Measurements from ENCODE around the gene MYL6. TPM values are rescaled to one million over a fixed set of nuclear protein-coding genes. Genes with fewer than 3 reads are reported as not detected.

Gene MYL6
- total and polyA plus RNA-seq, 9 of the 15 experiments (the other 6 are each of a cell fraction or from before 2014, with no cell fraction given), result 557 to 1,664 (median 958) TPM

DNA sequence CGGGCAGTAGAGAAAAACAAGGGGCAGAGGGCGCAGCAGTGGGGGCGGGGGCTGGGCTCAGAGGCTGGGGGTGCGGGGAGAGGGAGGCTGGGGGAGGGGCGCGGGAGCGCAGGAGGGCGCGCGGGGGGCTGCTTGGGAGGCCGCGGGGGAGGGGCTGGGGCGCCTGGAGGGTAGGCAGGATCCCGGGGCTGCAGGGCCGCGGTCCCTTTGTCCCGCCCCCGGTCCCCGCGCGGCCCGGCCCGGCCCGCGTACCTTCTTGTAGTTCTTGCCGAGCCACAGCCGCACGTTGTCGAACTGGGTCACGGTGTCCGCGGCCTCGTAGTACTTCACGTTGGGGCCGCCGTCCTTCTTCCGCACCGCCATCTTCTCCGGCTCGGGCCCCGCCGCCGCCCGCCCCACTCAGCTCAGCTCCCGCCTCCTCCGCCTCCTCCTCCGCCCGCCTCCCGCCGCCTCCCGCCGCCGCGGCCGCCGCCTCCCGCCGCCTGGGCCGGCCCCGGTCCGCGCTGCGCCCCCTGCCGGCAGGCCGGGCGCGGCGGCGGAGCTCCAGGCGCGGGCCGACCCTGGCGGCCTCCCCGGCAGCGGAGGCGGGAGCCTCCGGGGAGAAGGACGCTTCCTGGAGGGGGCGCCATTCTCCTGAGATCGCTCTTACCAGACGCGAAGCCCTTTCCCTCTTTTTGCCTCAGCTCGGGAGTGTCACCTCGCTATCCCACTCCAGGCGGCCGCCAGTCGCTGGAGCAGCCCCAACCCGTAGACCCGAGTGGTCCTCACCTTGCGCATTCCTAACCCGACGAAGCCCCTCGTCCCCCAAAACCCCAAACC lies 31.1 kb downstream of the MYL6 start, which contains the start of gene SMARCC2 (continued):
- TF ChIP-seq, protein P1, sequence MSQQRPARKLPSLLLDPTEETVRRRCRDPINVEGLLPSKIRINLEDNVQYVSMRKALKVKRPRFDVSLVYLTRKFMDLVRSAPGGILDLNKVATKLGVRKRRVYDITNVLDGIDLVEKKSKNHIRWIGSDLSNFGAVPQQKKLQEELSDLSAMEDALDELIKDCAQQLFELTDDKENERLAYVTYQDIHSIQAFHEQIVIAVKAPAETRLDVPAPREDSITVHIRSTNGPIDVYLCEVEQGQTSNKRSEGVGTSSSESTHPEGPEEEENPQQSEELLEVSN (IDR thresholded peaks at IDR 0.05; ENCODE audit: borderline replicate concordance in 1 of 2, extremely low read depth in 1 of 2, insufficient read depth in 1 of 2, insufficient read length in 1 of 2, low read depth in 1 of 2, low read length in 1 of 2, poor library complexity in 1 of 2, severe bottlenecking in 1 of 2), result peak; percentile 63 to 87
- TF ChIP-seq ETV5 (CRISPR knock-in tag; IDR thresholded peaks at IDR 0.05; ENCODE audit: low read depth), result no peak
- TF ChIP-seq ZNF133 (CRISPR knock-in tag; IDR thresholded peaks at IDR 0.05), result no peak
- TF ChIP-seq NCOA4 (IDR thresholded peaks at IDR 0.05; ENCODE audit: partially characterized antibody), result no peak
- TF ChIP-seq SMARCE1 (IDR thresholded peaks at IDR 0.05), result no peak
- no peak for TF ChIP-seq ZNF3 (CRISPR knock-in tag; IDR thresholded peaks at IDR 0.05)
- no peak for TF ChIP-seq EWSR1 (IDR thresholded peaks at IDR 0.05; ENCODE audit: borderline replicate concordance, low read depth, partially characterized antibody)
- TF ChIP-seq ZBED1 (IDR thresholded peaks at IDR 0.05), result no peak
- no peak for TF ChIP-seq HDGF (IDR thresholded peaks at IDR 0.05)
- TF ChIP-seq, protein P2, sequence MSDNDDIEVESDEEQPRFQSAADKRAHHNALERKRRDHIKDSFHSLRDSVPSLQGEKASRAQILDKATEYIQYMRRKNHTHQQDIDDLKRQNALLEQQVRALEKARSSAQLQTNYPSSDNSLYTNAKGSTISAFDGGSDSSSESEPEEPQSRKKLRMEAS (CRISPR knock-in tag; IDR thresholded peaks at IDR 0.05), result no peak
- TF ChIP-seq DACH1 (IDR thresholded peaks at IDR 0.05; ENCODE audit: partially characterized antibody), result no peak
- TF ChIP-seq ZNF668 (CRISPR knock-in tag; IDR thresholded peaks at IDR 0.05), result no peak
- TF ChIP-seq NFXL1 (CRISPR knock-in tag; IDR thresholded peaks at IDR 0.05), result no peak
- TF ChIP-seq RBM14 (IDR thresholded peaks at IDR 0.05; ENCODE audit: borderline replicate concordance, insufficient read depth, low read depth, low read length), result no peak
- TF ChIP-seq, protein P3, sequence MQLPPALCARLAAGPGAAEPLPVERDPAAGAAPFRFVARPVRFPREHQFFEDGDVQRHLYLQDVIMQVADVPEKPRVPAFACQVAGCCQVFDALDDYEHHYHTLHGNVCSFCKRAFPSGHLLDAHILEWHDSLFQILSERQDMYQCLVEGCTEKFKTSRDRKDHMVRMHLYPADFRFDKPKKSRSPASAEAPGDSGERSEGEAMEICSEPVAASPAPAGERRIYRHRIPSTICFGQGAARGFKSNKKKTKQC (CRISPR knock-in tag; IDR thresholded peaks at IDR 0.05), result no peak
- TF ChIP-seq, protein P4, sequence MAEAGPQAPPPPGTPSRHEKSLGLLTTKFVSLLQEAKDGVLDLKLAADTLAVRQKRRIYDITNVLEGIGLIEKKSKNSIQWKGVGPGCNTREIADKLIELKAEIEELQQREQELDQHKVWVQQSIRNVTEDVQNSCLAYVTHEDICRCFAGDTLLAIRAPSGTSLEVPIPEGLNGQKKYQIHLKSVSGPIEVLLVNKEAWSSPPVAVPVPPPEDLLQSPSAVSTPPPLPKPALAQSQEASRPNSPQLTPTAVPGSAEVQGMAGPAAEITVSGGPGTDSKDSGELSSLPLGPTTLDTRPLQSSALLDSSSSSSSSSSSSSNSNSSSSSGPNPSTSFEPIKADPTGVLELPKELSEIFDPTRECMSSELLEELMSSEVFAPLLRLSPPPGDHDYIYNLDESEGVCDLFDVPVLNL (CRISPR knock-in tag; IDR thresholded peaks at IDR 0.05; ENCODE audit: low read depth), result no peak
- no peak for TF ChIP-seq CBX1 (IDR thresholded peaks at IDR 0.05; ENCODE audit: low read depth)
- TF ChIP-seq, protein P5, sequence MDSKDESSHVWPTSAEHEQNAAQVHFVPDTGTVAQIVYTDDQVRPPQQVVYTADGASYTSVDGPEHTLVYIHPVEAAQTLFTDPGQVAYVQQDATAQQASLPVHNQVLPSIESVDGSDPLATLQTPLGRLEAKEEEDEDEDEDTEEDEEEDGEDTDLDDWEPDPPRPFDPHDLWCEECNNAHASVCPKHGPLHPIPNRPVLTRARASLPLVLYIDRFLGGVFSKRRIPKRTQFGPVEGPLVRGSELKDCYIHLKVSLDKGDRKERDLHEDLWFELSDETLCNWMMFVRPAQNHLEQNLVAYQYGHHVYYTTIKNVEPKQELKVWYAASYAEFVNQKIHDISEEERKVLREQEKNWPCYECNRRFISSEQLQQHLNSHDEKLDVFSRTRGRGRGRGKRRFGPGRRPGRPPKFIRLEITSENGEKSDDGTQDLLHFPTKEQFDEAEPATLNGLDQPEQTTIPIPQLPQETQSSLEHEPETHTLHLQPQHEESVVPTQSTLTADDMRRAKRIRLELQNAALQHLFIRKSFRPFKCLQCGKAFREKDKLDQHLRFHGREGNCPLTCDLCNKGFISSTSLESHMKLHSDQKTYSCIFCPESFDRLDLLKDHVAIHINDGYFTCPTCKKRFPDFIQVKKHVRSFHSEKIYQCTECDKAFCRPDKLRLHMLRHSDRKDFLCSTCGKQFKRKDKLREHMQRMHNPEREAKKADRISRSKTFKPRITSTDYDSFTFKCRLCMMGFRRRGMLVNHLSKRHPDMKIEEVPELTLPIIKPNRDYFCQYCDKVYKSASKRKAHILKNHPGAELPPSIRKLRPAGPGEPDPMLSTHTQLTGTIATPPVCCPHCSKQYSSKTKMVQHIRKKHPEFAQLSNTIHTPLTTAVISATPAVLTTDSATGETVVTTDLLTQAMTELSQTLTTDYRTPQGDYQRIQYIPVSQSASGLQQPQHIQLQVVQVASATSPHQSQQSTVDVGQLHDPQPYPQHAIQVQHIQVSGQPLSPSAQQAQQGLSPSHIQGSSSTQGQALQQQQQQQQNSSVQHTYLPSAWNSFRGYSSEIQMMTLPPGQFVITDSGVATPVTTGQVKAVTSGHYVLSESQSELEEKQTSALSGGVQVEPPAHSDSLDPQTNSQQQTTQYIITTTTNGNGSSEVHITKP (IDR thresholded peaks at IDR 0.05; ENCODE audit: partially characterized antibody), result no peak
- TF ChIP-seq, protein P6, sequence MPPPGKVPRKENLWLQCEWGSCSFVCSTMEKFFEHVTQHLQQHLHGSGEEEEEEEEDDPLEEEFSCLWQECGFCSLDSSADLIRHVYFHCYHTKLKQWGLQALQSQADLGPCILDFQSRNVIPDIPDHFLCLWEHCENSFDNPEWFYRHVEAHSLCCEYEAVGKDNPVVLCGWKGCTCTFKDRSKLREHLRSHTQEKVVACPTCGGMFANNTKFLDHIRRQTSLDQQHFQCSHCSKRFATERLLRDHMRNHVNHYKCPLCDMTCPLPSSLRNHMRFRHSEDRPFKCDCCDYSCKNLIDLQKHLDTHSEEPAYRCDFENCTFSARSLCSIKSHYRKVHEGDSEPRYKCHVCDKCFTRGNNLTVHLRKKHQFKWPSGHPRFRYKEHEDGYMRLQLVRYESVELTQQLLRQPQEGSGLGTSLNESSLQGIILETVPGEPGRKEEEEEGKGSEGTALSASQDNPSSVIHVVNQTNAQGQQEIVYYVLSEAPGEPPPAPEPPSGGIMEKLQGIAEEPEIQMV (tag; conservative IDR thresholded peaks at IDR 0.05; ENCODE audit: low read depth), result no peak

Measured in K562 (cell line).